H1 (cell line): ENCODE data around the gene KDM5A. TPM values are rescaled to one million over a fixed set of nuclear protein-coding genes. Genes with fewer than 3 reads are reported as not detected.

Experiments used
- CTCF ChIA-PET: fragments of 300-600 bp; sonication (Branson Sonifier 250); formaldehyde crosslinking; loops from one replicate; lab custom pipeline; 2021; ENCODE audit not compliant: partially characterized antibody; lab: Charles Lee
- POLR2A ChIA-PET: fragments of 300-600 bp; sonication (Branson Sonifier 250); formaldehyde crosslinking; loops from one replicate; lab custom pipeline; 2021; ENCODE audit warnings: inconsistent platforms; ENCODE audit not compliant: partially characterized antibody; lab: Charles Lee
- DNase-seq, 2 experiments: peaks; one replicate each; pipeline versions ENCODE4 v3.0.0 to v3.0.0-alpha.2; 2010 to 2022; ENCODE audit warnings: low spot score in 2 of 2, low read depth in 1 of 2, mixed read lengths in 1 of 2
- FAIRE-seq: peaks from 2 replicates; lab custom pipeline; 2011; peaks lifted over from hg19 to GRCh38; lab: Jason Lieb, UNC
- H2AFZ ChIP-seq: 2 replicates; pipeline ENCODE4 v1.8.1; 2012; ENCODE audit warnings: low read length, inconsistent platforms
- H2AK5ac ChIP-seq: 2 replicates; pipeline ENCODE4 v1.6.1; 2013; ENCODE audit warnings: low read depth, low read length
- H2BK120ac ChIP-seq: replicated peaks from 2 replicates; pipeline ENCODE3; 2013; ENCODE audit warnings: low read depth, low read length, inconsistent platforms
- H2BK12ac ChIP-seq: 2 replicates; pipeline ENCODE4 v1.6.1; 2013; ENCODE audit warnings: low read depth, low read length
- H2BK15ac ChIP-seq: 2 replicates; pipeline ENCODE4 v1.6.1; 2013; ENCODE audit warnings: low read length
- H2BK20ac ChIP-seq: 2 replicates; pipeline ENCODE4 v1.6.1; 2013; ENCODE audit warnings: low read length
- H2BK5ac ChIP-seq: 2 replicates; pipeline ENCODE4 v1.6.1; 2013; ENCODE audit warnings: low read depth, low read length
- H3K14ac ChIP-seq: 2 replicates; pipeline ENCODE4 v1.6.1; 2013; ENCODE audit warnings: inconsistent platforms; ENCODE audit not compliant: insufficient read length
- H3K18ac ChIP-seq: 2 replicates; pipeline ENCODE4 v1.6.1; 2013; ENCODE audit warnings: low read length; ENCODE audit errors: extremely low read depth
- H3K23ac ChIP-seq: 2 replicates; pipeline ENCODE4 v1.6.1; 2013; ENCODE audit warnings: inconsistent platforms; ENCODE audit not compliant: insufficient read length
- H3K23me2 ChIP-seq: 2 replicates; pipeline ENCODE4 v1.6.1; 2013; ENCODE audit warnings: low read depth, low read length
- H3K27ac ChIP-seq: 2 replicates; pipeline ENCODE4 v1.6.1; 2011; ENCODE audit warnings: low read depth, low read length, inconsistent platforms
- H3K27me3 ChIP-seq, 4 experiments: replicated peaks in 1 of 4; 1 replicate in 1 of 4; 2 replicates in 3 of 4; pipeline versions ENCODE4 v1.6.1 to v1.8.1; 2011 to 2013; ENCODE audit warnings: low read length in 3 of 4, mild to moderate bottlenecking in 3 of 4, inconsistent platforms in 2 of 4, mixed read lengths in 2 of 4, moderate library complexity in 1 of 4; ENCODE audit not compliant: control insufficient read depth in 3 of 4, insufficient read depth in 3 of 4; ENCODE audit errors: extremely low read depth in 1 of 4
- H3K36me3 ChIP-seq, 4 experiments: 2 replicates each; pipeline versions ENCODE4 v1.6.1 to v1.8.1; 2011 to 2013; ENCODE audit warnings: mild to moderate bottlenecking in 4 of 4, low read length in 3 of 4, moderate library complexity in 2 of 4, control low read depth in 1 of 4, inconsistent platforms in 1 of 4; ENCODE audit not compliant: insufficient read depth in 4 of 4, control insufficient read depth in 2 of 4
- H3K4ac ChIP-seq: replicated peaks from 2 replicates; pipeline ENCODE3; 2013; ENCODE audit warnings: low read length, low read depth, mixed read lengths, inconsistent platforms; ENCODE audit not compliant: insufficient read length
- H3K4me1 ChIP-seq, 4 experiments: replicated peaks in 1 of 4; 1 replicate in 1 of 4; 2 replicates in 3 of 4; pipeline versions ENCODE4 v1.6.1 to v1.8.1; 2011 to 2013; ENCODE audit warnings: low read length in 3 of 4, inconsistent platforms in 2 of 4, mixed read lengths in 1 of 4; ENCODE audit not compliant: insufficient read depth in 4 of 4, control insufficient read depth in 3 of 4
- H3K4me2 ChIP-seq, 2 experiments: 2 replicates each; pipeline versions ENCODE4 v1.6.1 to v1.8.1; 2011 to 2013; ENCODE audit warnings: low read depth in 2 of 2, low read length in 2 of 2, control low read depth in 1 of 2, inconsistent platforms in 1 of 2, mild to moderate bottlenecking in 1 of 2; ENCODE audit not compliant: insufficient read depth in 1 of 2
- H3K4me3 ChIP-seq, 4 experiments: fragments of 200-600, 300-600 bp in 1 of 4; sonication (generic), shearing (Covaris generic), sonication (Bioruptor Twin) in 1 of 4; 2 replicates each; pipeline versions ENCODE4 v1.5.1 to v1.8.1; 2011 to 2016; ENCODE audit warnings: low read length in 4 of 4, low read depth in 3 of 4, control low read depth in 2 of 4, inconsistent platforms in 2 of 4, mild to moderate bottlenecking in 2 of 4, mixed read lengths in 1 of 4, moderate library complexity in 1 of 4; ENCODE audit not compliant: insufficient read depth in 2 of 4; ENCODE audit errors: extremely low read depth in 1 of 4
- H3K56ac ChIP-seq: replicated peaks from 2 replicates; pipeline ENCODE3; 2013; ENCODE audit warnings: low read depth, mild to moderate bottlenecking, mixed read lengths, low read length, inconsistent platforms; ENCODE audit not compliant: insufficient read length
- H3K79me1 ChIP-seq: 2 replicates; pipeline ENCODE4 v1.6.1; 2013; ENCODE audit warnings: low read depth, low read length, control low read depth
- H3K79me2 ChIP-seq, 2 experiments: 2 replicates each; pipeline versions ENCODE4 v1.6.1 to v1.8.1; 2012 to 2013; ENCODE audit warnings: low read length in 2 of 2, mild to moderate bottlenecking in 2 of 2, inconsistent platforms in 1 of 2; ENCODE audit not compliant: insufficient read depth in 2 of 2, control insufficient read depth in 1 of 2
- H3K9ac ChIP-seq, 4 experiments: replicated peaks in 1 of 4; 1 replicate in 1 of 4; 2 replicates in 3 of 4; pipeline versions ENCODE4 v1.6.1 to v1.8.1; 2011 to 2013; ENCODE audit warnings: low read depth in 3 of 4, low read length in 3 of 4, control low read depth in 2 of 4, mild to moderate bottlenecking in 2 of 4, moderate library complexity in 2 of 4, inconsistent platforms in 1 of 4; ENCODE audit errors: extremely low read depth in 1 of 4
- H3K9me3 ChIP-seq, 2 experiments: 2 replicates each; pipeline versions ENCODE4 v1.6.1 to v1.8.1; 2012 to 2013; ENCODE audit warnings: mild to moderate bottlenecking in 2 of 2, moderate library complexity in 2 of 2, control low read depth in 1 of 2, inconsistent platforms in 1 of 2, low read depth in 1 of 2, low read length in 1 of 2, mixed read lengths in 1 of 2; ENCODE audit not compliant: insufficient read depth in 2 of 2
- H4K20me1 ChIP-seq, 2 experiments: replicated peaks in 1 of 2; 2 replicates each; pipeline versions ENCODE3 to v1.8.1; 2011 to 2013; ENCODE audit warnings: inconsistent platforms in 2 of 2, low read length in 2 of 2, mild to moderate bottlenecking in 1 of 2; ENCODE audit not compliant: insufficient read depth in 2 of 2, control insufficient read depth in 1 of 2
- H4K5ac ChIP-seq: 2 replicates; pipeline ENCODE4 v1.6.1; 2013; ENCODE audit warnings: low read length, low read depth, mixed read lengths, inconsistent platforms; ENCODE audit not compliant: insufficient read length
- H4K8ac ChIP-seq: 2 replicates; pipeline ENCODE4 v1.8.0; 2013; ENCODE audit warnings: mild to moderate bottlenecking, moderate library complexity, low read length, inconsistent platforms; ENCODE audit not compliant: insufficient read depth; ENCODE audit errors: extremely low read depth
- H4K91ac ChIP-seq: replicated peaks from 2 replicates; pipeline ENCODE3; 2013; ENCODE audit warnings: low read length, mixed read lengths, inconsistent platforms; ENCODE audit not compliant: insufficient read length
- EZH2 ChIP-seq: fragments of 200-600 bp; sonication (generic); IDR thresholded peaks from 2 replicates; pipeline ENCODE4 v1.7.1; 2012; ENCODE audit warnings: low read depth, mild to moderate bottlenecking, moderate library complexity, low read length, inconsistent platforms; ENCODE audit not compliant: severe bottlenecking
- YY1 ChIP-seq: IDR thresholded peaks from 2 replicates; pipeline ENCODE4 v1.6.1; 2011; ENCODE audit warnings: low read depth, mild to moderate bottlenecking, low read length
- WGBS, 2 experiments: shearing (Covaris generic) in 1 of 2; methylation state at CpG; one replicate each; pipeline versions ENCODE4 v1.1.6 to v1.1.7; 2013 to 2015; ENCODE audit warnings: low lambda C conversion rate in 2 of 2, mixed read lengths in 2 of 2, inconsistent platforms in 1 of 2, low coverage in 1 of 2, missing lambda C conversion rate in 1 of 2; ENCODE audit not compliant: insufficient replicate concordance in 2 of 2, insufficient coverage in 1 of 2, insufficient read length in 1 of 2; ENCODE audit errors: extremely low coverage in 1 of 2, missing lambda C conversion rate in 1 of 2; 5-methylcytosine and 5-hydroxymethylcytosine counted together
- polyA plus RNA-seq, 7 experiments: library from polyadenylated mRNA; depleted of rRNA in 3 of 7; stranded (reverse) in 5 of 7; unstranded in 2 of 7; fragments of >200 nt in 5 of 7; fragments of 200-250 nt in 2 of 7; gene quantifications; 1 replicate in 5 of 7; 2 replicates in 1 of 7; 4 replicates in 1 of 7; pipeline versions ENCODE4 v1.2.1 to v1.2.3, GENCODE V29; 2011 to 2013; ENCODE audit warnings: missing spikeins in 2 of 7, mixed read lengths in 2 of 7
- total RNA-seq: library from RNA; stranded (reverse); fragmentation: NEBNext Ultra II Directional; extraction: Animal tissue kit (Norgen Biotek cat#: 25700); gene quantifications from 2 replicates; pipeline ENCODE4 v1.2.1, GENCODE V29; 2021

Gene KDM5A
- total and polyA plus RNA-seq, 2 of the 8 experiments (the other 6 are each of a cell fraction or from before 2014, with no cell fraction given) = 6.3 to 36.9 TPM

- Histone ChIP-seq H3K27me3 (no peaks in the 10 kb centered on the region), H3K23ac (no peak overlapping the region), H3K9me3 (no peaks in the 10 kb centered on the region), H4K20me1 (no peaks in the 10 kb centered on the region), H3K27ac (no peak overlapping the region), H3K79me2 (no peaks in the 10 kb centered on the region), H2BK12ac (no peak overlapping the region), H3K4ac (no peak overlapping the region), H4K91ac (no peak overlapping the region), H3K14ac (no peak overlapping the region), H3K4me2 (no peak overlapping the region), H2BK5ac (no peak overlapping the region), H3K18ac (no peak overlapping the region), H3K4me1 (no peaks in the 10 kb centered on the region), H2BK15ac (no peak overlapping the region), H2BK120ac (no peak overlapping the region), H3K79me1 (no peaks in the 10 kb centered on the region), H4K8ac (no peak overlapping the region), H4K5ac (no peak overlapping the region), H2AFZ (no peak overlapping the region), H3K9ac (no peak overlapping the region), H3K23me2 (no peaks in the 10 kb centered on the region), H3K56ac (no peak overlapping the region), H3K4me3 (no peak overlapping the region), H3K36me3 (no peaks in the 10 kb centered on the region), H2BK20ac (no peak overlapping the region), H2AK5ac (no peak overlapping the region)
- ChIA-PET CTCF (no interaction called here), POLR2A (interaction anchor here (0.7 kb wide), 1 partner anchor 918 kb away, joined by 3 read pairs; no protein-coding TSS in a partner anchor)
- TF ChIP-seq YY1 (no peak), EZH2 (no peak)
- DNase-seq (no peak), FAIRE-seq (no peak)
- WGBS, 2 experiments = 92% methylated on average over 4 of the region's 4 CpGs; no CpG with 5 or more reads in 1 of the 2 experiments
These were observed 118.0 kb downstream of the KDM5A start for GRCh38 chr12:271161-271560.
